GM19240 (cell line): Measurements from ENCODE around the gene SEC14L5.
"Not testable (repeated sequence)": the region's sequence is repeated elsewhere in the genome, so short reads cannot be mapped to it uniquely, and the experiment has no call there.

Experiments
- DNase-seq: peaks from one replicate; pipeline ENCODE4 v3.0.0; 2011; ENCODE audit warnings: low spot score; ENCODE audit not compliant: insufficient read length

Gene SEC14L5

GRCh38 chr16:4949986-4950385 is 8.1 kb upstream of the SEC14L5 start:
- DNase-seq, result no peak

GRCh38 chr16:4951583-4951982 is 6.5 kb upstream of the SEC14L5 start:
- not testable (repeated sequence) for DNase-seq

GRCh38 chr16:4954714-4955113 is 3.4 kb upstream of the SEC14L5 start:
- DNase-seq, result no peak

- no peak for DNase-seq
These were observed 760 bp upstream of the SEC14L5 start for GRCh38 chr16:4957420-4957719.

GRCh38 chr16:4958510-4959438 is 644 bp downstream of the SEC14L5 start:
- DNase-seq, result no peak

- DNase-seq, result no peak
These were observed 2.4 kb downstream of the SEC14L5 start for GRCh38 chr16:4960579-4960978.

GRCh38 chr16:4962716-4963115 is 4.6 kb downstream of the SEC14L5 start:
- no peak for DNase-seq

GRCh38 chr16:4963527-4963926 is 5.4 kb downstream of the SEC14L5 start:
- not testable (repeated sequence) for DNase-seq

- no peak for DNase-seq
These were observed 8.8 kb downstream of the SEC14L5 start for GRCh38 chr16:4966736-4967453.

GRCh38 chr16:4968278-4968677 is 10.1 kb downstream of the SEC14L5 start:
- not testable (repeated sequence) for DNase-seq

GRCh38 chr16:4968879-4969483 is 10.9 kb downstream of the SEC14L5 start:
- DNase-seq, result no peak

- no peak for DNase-seq
These were observed 11.9 kb downstream of the SEC14L5 start for GRCh38 chr16:4970010-4970409.

- DNase-seq, result no peak
These were observed 14.9 kb downstream of the SEC14L5 start for GRCh38 chr16:4972938-4973587.

- peak; percentile 72 for DNase-seq
These were observed 17.9 kb downstream of the SEC14L5 start for GRCh38 chr16:4976079-4976478.

- DNase-seq, result no peak
These were observed 18.5 kb downstream of the SEC14L5 start for GRCh38 chr16:4976611-4977145.

GRCh38 chr16:4979164-4979563 is 21.0 kb downstream of the SEC14L5 start:
- DNase-seq, result no peak

- DNase-seq, result no peak
These were observed 21.9 kb downstream of the SEC14L5 start for GRCh38 chr16:4979736-4980660.

GRCh38 chr16:4980691-4981090 is 22.6 kb downstream of the SEC14L5 start:
- DNase-seq, result no peak

- DNase-seq, result no peak
These were observed 23.3 kb downstream of the SEC14L5 start for GRCh38 chr16:4981473-4981872.
